Measurements from ENCODE around the gene PSMB2.

Gene PSMB2

DNA sequence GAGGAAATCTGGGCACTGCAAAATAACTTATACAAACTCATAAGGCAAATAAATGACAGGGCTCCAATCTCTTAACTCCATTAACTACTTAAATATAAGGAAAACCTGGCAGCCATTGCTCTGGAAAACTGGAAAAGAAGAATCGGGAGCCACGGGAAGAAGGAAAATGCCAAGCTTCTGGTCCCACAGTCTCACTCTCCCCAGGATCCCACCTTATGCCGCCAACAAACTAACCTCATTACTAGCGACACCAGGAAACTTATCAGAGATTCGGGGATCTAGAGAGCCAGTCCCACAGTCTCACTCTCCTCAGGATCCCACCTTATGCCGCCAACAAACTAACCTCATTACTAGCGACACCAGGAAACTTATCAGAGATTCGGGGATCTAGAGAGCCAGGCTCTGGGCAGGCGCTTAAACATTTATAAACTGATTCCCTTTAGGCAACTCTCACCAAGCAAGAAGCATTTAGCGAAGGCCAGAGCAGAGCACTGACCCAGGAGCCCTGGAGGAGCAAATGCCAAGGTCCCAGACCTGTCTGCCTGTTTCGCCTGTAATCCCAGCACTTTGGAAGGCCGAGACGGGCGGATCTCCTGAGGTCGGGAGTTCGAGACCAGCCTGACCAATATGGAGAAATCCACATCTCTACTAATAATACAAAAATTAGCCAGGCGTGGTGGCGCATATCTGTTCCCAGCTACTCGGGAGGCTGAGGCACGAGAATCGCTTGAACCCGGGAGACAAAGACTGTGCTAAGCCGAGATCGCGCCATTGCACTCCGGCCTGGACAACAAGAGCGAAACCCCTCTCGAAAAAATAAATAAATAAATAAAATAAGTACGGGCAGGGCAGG lies 720 bp downstream of the PSMB2 start:
- no peak for DNase-seq

DNA sequence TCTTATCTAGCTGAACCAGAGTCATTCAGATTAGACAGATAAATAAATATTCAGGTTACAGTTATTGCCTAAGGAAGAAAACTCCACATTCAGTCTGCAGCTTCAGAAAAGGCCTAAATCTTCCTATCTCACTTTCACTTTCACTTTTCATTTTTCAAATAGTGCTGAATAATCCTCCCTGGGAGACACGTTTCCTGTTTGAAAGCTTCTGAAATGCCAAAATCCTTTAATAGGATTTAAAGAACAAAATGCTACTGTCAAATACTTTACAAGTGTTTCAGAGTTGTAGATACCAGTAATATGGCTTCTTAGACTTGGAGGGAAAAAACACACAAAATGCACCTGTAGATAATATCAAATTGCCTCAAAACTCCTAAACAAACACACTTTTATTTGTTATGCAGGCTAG lies 3.9 kb downstream of the PSMB2 start:
- peak; percentile 31 for DNase-seq

DNA sequence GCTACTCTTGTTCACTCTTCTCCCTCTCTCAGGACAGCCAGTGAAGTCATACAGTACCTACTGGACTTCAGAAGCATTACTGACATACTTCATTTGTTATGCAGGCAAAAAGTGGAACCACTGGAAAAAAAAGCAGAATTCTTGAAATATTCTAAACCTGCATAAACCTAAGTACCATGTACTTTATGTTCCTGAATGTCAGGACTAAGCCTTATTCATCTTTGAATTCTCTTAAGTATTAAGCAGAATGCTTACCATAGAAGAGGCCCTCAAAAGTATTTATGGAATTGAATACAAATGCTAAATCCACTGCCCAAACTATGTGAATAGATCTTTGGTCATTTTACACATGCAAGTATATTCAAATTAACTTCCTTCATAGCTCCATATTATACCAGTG lies 7.8 kb downstream of the PSMB2 start:
- no peak for DNase-seq

DNA sequence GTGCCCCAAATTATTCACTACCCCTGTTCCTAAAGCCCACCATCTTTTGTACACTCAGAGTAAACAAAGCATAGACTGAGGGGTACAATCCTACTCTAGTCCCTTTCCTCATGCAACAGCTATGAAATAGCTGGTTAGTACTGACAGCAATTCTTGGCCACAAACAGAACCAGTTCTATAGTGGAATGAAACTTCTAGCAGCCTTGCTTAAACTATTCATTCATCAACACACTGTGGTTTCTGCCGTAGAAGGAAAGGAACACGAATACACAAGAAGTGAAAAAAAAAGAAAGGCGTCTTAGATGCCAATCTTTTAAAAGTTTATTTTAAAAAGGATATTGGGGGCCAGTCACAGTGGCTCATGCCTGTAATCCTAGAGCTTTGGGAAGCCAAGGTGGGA lies 9.9 kb downstream of the PSMB2 start:
- no peak for DNase-seq

DNA sequence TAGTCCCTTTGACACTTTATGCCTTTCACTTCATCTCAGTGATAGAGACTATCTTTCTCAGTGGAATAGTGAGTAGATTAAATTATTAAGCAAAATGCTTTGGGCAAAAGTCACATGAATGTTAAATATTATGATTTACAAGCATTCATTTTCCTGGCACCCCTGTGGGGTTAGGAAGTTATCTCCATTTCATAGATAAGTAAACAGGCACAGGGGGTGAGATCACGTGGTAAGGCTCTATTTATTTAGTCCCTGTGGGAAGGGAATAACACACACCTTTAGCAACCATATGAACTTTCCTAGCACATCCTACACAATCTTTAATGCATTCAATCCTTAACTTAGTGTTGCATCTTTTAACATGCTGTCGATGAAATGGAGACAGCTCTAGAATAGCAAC lies 12.3 kb downstream of the PSMB2 start:
- no peak for DNase-seq

DNA sequence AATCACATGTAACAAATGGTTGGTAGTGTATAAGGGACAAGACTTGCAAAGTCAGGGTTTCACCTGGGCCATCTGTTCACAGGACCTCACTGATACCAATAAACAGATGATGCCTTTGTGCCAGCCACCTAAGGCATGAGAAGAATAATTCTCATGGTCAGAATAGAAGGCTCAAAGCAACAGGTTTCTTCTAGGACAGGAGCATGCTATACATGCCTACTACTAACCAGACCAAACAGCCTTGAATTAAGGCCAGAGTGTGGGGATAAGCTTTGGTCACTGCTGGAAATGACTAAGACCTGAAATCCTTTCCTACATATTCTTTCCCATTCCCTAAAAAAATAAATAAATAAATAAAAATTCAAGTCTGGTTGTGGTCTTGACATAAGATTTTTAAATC lies 17.5 kb downstream of the PSMB2 start:
- DNase-seq: no peak

DNA sequence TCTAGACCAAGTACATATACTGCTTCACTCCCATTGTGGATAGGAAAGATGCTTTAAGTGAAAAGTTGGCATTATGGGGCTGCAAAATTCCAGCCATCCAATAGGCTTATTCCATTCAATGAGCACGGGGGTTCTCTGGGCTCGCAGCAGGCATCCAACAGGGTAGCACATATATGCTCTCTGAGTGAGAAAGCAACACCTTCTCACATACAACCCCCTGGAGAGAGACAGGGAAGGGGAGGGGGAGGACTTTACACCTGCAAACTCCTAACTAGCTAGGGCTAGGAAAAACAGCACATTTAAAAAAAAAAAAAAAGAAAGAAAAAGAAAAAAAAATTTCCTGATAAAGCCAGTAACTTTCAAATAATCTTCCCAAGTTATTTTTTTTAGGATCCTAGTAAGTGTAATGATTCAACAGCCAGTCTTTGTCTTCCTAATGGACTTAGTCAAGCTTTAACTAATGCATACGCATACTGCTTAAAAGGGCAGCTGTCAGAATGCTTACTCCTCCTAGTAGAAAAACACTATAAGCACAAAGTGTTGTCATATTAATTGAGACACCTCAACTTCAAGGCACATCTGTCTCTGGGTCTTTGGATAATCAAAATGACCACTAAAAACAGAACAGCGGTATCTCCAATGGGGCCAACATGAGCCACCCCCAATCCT lies 18.7 kb downstream of the PSMB2 start:
- no peak for DNase-seq

DNA sequence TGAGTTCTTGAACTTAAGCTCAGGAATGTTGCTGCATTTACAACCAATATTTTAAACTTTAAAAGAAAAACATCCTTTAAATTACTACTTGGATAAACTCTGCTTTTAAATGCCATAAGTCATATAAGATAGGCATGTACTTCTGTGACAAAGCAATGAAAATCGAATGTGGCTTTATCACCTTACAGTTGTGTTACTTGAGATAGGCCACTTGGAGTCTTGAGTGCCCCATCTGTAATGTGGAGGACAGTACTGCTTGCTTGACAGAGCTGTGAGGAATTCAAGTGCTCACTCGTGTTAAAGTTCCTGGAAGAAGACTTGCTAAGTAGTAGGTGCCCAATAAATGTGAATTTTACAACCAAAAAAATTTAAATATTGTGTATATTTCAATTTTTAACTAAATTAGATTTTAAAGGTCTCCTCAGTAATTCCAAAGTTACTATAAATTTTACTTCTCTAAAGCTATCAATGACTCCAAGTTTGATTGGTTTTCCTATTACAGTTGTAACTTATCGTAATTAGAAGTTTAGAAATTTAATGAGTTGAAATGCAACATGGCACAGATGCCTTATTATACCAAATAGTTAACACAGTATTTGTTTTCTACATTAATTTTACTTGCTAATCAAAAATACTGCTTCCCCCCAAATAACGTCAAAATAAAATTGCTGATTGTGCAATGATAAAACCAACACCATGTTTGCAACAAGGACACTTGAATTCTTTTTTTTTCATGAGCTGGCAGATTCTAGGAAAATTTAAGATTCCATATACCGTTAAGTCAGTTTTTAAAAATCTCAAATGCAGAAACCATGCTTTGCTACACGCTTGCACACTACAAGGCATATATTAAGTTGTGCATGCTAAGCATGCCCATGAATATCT lies 21.8 kb downstream of the PSMB2 start:
- no peak for DNase-seq

DNA sequence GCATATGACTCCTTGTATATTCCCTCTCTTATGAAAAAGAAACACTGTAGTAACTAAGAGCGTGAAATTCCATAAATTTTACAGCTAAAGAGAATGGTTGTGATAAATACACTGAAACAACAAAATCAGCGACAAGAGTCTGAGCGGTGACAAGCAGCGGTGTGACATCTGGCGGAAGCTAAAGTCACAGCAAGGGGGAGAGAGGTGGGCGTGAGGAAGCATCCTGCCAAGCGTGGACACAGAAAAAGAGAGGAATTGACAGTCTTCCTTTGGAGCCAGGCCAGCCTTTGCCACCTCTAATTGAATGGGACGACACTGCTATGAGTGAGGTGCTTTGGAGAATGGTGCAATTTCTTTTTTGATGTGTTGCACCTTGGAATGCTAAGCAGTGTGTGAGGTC lies 25.9 kb downstream of the PSMB2 start:
- DNase-seq: no peak

DNA sequence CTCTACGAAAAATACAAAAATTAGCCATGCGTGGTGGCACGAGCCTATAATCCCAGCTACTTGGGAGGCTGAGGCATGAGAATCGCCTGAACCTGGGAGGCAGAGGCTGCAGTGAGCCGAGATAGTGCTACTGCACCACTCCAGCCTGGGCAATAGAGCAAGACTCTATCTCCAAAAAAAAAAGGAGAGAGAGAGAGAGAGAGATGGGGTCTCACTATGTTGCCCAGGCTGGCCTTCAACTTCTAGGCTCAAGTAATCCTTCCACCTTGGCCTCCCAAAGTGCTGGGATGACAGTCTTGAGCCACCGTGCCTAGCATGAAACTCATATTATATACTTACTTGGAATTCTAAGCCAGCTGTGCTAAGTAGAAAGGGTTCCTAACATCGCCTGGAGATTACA lies 29.7 kb downstream of the PSMB2 start:
- DNase-seq: no peak

DNA sequence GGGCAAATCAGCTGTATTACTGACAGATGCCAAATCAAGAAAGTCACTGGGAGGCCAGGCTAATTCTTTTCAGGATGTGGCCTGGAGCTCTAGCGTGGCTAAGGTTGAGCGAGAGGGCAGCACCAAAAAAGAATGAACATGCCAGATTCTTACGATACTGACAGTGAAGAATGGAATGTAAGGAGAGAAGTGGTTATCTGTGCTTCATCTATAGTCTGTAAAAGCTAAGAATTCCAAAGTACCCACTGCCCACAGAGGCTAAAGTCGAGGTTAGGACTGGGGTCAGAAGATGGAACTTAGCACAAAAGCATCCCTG lies 35.5 kb downstream of the PSMB2 start:
- DNase-seq: peak; percentile 61

DNA sequence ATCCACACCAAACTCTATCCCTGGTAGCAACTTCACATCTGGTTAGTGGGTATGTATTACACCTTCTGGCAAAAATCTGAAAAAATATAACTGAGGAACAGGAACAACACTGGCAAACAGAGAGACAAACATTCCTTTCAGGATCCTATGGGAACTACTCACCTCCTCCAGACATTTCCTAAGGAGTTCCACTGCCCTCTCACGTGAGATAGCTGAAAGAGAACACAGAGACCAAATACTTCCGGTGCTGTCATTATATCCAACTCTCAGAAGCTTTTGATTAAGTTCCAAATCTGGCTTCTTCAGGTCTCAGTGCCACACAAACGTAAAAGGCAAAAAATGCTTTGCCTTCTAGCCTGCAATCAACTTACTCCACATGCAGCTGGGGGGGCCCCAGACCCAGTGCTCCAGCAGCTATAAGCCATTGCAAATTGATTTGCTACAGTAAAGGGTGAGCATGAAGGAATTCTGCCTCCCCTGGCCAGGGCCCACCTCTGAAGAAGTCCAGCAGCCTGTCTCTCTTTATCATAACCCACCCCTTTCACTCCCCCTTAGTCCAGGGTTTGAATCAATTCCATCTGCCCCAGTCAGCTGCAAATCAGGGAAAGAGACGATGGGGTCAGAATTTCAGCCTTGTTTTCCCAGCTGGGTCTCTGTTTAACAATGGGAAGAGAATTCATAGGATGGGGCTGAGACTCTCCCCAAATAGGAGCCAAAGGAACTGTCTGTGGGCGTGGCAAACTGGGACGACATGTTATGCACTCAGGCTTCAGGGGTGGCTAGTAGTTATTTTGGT lies 36.1 kb downstream of the PSMB2 start:
- peak; percentile 19 for DNase-seq

DNA sequence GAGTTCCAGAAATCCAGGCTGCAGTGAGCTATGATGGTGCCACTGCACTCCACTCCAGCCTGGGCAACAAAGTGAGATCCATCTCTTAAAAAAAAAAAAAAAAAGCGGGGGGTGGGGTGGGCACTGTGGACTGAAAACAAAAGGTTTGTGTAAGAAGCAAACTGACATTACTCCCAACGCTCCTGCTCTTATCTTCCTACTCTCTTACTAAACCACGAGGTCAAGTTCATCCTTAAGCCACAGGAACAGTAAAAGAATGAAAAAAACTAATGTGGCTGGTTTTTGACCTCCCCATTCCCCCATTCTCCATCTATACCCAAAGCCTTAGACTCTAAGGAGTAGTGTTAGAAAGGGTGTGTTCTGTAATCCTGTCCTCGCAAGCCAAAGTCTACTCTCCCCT lies 37.4 kb downstream of the PSMB2 start:
- DNase-seq: no peak

DNA sequence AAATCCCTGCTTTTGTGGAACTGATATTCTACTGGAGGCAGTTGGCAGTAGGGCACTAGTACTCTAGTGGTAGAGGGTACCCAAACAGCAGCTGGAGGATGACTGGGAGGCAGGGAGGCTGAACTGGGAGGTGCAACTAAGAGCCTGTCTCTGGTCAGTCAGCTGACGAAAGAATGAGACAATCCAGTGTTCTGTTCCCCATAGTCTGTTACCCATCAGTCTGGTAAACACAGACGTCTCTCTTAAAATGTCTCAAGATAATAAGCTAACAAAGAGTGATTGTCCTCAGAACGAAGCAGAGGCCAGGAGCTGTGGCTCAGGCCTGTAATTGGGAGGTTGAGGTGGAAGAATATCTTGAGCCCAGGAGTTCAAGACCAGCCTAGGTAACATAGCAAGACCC lies 37.9 kb downstream of the PSMB2 start:
- DNase-seq: no peak

DNA sequence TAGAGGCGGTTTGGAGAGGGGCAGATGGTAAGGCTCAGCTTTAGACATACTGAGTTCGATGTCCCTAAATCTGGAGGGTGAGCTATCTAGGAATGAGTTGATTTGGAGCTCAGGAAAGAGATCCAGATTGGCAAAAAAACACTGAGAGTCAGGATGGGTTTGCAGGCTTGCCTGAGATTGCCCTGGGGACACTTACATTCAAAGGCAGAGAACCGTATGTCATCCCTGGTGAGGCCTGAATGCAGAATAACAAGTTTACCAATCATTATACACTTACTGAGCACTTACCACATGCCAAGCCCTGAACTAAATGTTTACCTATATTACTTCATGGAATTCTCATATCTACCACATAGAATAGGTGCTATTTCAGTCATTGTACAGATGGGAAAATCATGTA lies 40.7 kb downstream of the PSMB2 start:
- no peak for DNase-seq

DNA sequence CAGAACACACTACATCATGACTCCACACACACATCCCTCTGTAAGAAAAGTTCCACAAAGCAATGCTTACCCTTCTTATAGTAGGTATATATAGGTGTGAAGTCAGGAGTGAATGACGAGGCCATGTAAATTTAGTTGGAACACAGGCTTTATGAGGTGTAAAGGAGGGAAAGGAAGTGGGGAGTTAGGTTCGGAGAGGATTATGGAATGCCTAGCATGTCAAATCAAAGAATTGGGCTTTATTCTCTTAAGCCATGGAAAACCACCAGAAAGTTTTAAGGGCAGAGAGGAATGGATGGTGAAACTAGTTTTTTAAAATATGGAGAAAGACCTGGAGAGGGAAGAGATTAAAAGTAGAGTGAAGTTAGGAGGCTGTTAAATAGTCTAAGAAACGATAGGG lies 41.9 kb downstream of the PSMB2 start:
- DNase-seq: no peak

DNA sequence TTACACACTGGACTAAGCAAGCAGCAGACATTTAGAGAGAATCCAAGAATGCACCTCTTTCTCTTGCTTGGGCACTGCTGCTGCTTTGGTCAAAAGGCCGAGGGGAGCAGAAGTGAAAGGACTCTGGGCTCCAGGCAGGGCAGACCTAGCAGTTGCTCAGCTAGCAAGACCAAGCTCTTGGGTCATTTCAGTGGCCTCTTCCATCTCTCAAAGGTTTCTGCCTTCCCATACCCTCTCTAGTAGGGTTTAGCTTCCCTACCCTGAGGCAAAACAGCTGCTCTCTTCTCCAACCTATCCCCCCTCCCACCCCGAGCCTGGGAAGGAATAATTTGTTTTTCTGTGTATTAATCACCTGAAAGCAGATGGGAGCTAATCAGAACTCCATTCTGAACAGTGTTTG lies 42.4 kb downstream of the PSMB2 start:
- no peak for DNase-seq

DNA sequence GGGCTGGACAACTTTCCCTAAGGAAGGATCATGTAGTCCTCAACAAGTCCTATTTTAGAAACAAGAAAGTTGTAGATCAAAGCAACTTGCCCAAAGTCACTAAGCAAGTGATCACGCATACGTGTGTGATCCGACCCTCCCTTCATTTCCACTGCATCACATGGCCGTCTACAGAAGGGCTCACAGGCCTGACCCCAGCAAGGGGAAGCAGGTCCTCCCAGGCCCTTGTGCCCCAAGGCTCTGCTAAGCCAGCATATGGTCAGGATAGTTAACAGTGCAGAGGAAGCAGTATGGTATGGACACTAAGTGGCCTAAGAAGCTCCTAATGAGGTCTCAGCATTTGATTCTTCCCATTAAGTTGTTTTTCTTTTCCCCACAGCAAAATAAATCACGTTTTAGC lies 43.5 kb downstream of the PSMB2 start:
- DNase-seq: no peak

DNA sequence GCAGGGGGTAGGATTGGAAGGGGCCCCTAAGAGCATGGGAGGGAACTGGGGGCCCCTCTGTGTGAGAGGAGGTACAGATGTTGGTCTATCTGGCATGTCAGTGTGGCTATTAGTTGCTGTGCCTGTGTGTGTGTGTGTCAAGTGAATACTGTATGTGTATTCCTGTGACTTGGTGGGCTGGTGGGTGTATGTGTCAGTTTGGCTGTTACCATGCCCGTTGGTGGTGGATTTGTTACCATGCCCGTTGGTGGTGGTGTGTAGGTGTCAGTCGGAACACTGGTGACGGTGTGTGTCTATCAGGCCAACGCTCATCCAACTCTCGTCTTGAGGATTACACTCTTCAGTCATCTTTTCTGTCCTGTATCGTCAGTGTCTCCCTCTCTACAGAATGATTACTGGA lies 45.6 kb downstream of the PSMB2 start:
- DNase-seq: no peak

DNA sequence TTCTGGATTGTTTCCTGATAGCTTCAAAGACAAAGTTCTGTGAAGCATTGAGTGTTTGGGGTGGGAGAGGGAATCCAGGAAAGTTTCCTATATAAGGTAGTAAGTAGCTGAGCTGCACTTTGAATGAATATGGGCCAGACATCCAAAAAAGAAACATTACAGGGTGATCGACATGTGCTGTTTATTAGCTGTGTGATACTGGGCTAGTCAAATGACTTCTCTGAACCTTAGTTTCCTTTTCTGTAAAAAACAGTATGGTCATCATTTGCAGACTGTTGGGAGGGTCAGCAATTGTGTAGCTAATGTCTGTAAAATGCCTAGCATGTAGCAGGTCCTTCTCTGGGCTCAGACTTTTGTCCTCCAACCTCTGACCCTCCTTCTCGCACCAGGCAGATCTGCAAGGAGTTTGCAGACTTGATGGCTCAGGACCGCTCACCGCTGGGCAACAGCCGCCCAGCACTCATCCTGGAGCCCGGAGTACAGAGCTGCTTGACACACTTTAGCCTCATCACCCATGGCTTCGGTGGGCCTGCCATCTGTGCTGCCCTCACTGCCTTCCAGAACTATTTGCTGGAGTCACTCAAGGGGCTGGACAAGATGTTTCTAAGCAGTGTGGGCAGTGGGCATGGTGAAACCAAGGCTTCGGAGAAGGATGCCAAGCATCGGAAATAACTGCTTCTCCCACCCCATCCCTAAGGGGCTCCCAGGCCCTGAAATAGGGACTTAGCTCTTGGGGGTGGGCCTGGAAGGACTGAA lies 47.1 kb downstream of the PSMB2 start:
- no peak for DNase-seq

DNA sequence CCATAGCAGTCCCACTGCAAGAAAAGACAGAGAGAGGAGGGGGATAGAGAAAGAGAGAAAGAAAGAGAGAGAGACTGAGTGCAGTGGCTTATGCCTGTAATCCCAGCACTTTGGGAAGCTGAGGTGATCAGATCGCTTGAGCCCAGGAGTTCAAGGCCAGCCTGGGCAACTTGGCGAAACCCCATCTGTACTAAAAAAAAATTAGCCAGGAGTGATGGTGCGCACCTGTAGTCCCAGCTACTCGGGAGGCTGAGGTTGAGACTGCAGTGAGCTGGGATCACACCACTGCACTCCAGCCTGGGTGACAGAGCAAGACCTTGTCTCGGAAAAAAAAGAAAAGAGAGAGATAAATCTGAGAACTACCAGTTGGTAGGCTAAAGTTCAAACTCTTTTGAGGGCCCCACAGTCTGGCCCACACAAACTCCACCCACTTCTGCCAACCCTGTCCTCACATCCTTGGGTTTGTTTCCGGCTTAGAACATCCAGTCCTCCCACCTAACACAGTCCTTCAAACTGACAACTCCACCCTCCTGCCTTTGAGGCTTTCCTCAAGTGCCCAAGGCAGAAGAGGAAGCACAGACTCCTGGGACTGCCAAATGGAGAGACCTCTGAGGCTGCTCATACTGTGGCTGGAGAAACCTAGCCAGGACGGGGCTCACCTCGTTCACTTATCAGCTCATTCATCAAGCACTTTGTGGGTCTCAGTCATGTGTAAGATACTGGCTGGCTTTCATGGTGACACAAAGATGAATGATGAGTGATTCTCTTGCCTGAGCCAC lies 48.1 kb downstream of the PSMB2 start:
- DNase-seq: no peak

Data from fibroblast of skin of right quadriceps (primary cell).